ENCODE results near the gene HLA-DMB.
A peak's percentile ranks its signal among the peaks of the same experiment; 100 is the strongest.

Gene HLA-DMB

GRCh38 chr6:32971581-32972352, 30.9 kb upstream of the HLA-DMB start:
- peak; percentile 100 for DNase-seq (ENCODE audit: low read depth)

GRCh38 chr6:32971242-32971580, 30.4 kb upstream of the HLA-DMB start:
- DNase-seq (ENCODE audit: low read depth), result no peak

- peak; percentile 96 for DNase-seq (ENCODE audit: low read depth)
Observed at GRCh38 chr6:32970413-32971241, 29.8 kb upstream of the HLA-DMB start.

GRCh38 chr6:32969685-32970412, 29.0 kb upstream of the HLA-DMB start:
- peak; percentile 96 for DNase-seq (ENCODE audit: low read depth)

- peak; percentile 83 for DNase-seq (ENCODE audit: low read depth)
Observed at GRCh38 chr6:32968867-32969684, 28.2 kb upstream of the HLA-DMB start.

- peak; percentile 95 for DNase-seq (ENCODE audit: low read depth)
Observed at GRCh38 chr6:32968093-32968866, 27.5 kb upstream of the HLA-DMB start, which contains the start of gene BRD2. Gene BRD2 (plus strand): TSS chr6:32968594. CDS start chr6:32972899, 4,305 bp downstream.

GRCh38 chr6:32967151-32968091, 26.6 kb upstream of the HLA-DMB start:
- peak; percentile 38 for DNase-seq (ENCODE audit: low read depth)

- no peak for DNase-seq (ENCODE audit: low read depth)
Observed at GRCh38 chr6:32964776-32965175, 23.9 kb upstream of the HLA-DMB start.

GRCh38 chr6:32963866-32964265, 23.0 kb upstream of the HLA-DMB start:
- DNase-seq (ENCODE audit: low read depth), result no peak

- peak; percentile 23 for DNase-seq (ENCODE audit: low read depth)
Observed at GRCh38 chr6:32962213-32962826, 21.5 kb upstream of the HLA-DMB start.

- DNase-seq (ENCODE audit: low read depth), result no peak
Observed at GRCh38 chr6:32960563-32960962, 19.7 kb upstream of the HLA-DMB start.

GRCh38 chr6:32956176-32956575, 15.3 kb upstream of the HLA-DMB start:
- DNase-seq (ENCODE audit: low read depth), result no peak

- DNase-seq (ENCODE audit: low read depth), result no peak
Observed at GRCh38 chr6:32954986-32955802, 14.4 kb upstream of the HLA-DMB start.

- no peak for DNase-seq (ENCODE audit: low read depth)
Observed at GRCh38 chr6:32954267-32954666, 13.4 kb upstream of the HLA-DMB start.

GRCh38 chr6:32953775-32954174, 12.9 kb upstream of the HLA-DMB start:
- DNase-seq (ENCODE audit: low read depth), result no peak

- DNase-seq (ENCODE audit: low read depth), result peak; percentile 98
Observed at GRCh38 chr6:32952817-32953739, 12.2 kb upstream of the HLA-DMB start, which contains the start of gene HLA-DMA. Gene HLA-DMA (minus strand): TSS chr6:32953097. CDS start chr6:32953036, 61 bp downstream.

GRCh38 chr6:32950449-32950848, 9.6 kb upstream of the HLA-DMB start:
- no peak for DNase-seq (ENCODE audit: low read depth)

Data from fibroblast of gingiva (primary cell).